A172 (cell line): ENCODE measurements around the gene ACBD3. TPM values are rescaled to one million over a fixed set of nuclear protein-coding genes. Genes with fewer than 3 reads are reported as not detected.

Experiments
- DNase-seq: peaks from one replicate; pipeline ENCODE4 v3.0.0-alpha.2; 2015; ENCODE audit warnings: low spot score
- total RNA-seq: library from RNA; depleted of rRNA; stranded (reverse); fragments of >200 nt; shearing (Covaris generic); gene quantifications from 2 replicates; pipeline ENCODE4 v1.2.3, GENCODE V29; 2014

ACBD3 gene
- total RNA-seq, 1 experiment from 2014 or later: 71.0 TPM

GRCh38 chr1:226134170-226135058 lies 52.1 kb downstream of the ACBD3 start:
- DNase-seq: no peak

- no peak for DNase-seq
Observed at GRCh38 chr1:226133504-226134123, 52.9 kb downstream of the ACBD3 start.

- no peak for DNase-seq
Observed at GRCh38 chr1:226132728-226133503, 53.6 kb downstream of the ACBD3 start.

- DNase-seq: no peak
Observed at GRCh38 chr1:226131639-226132038, 54.9 kb downstream of the ACBD3 start.

- no peak for DNase-seq
Observed at GRCh38 chr1:226129230-226129629, 57.3 kb downstream of the ACBD3 start.

GRCh38 chr1:226128487-226129075 lies 58.0 kb downstream of the ACBD3 start:
- DNase-seq: peak; percentile 16

- DNase-seq: no peak
Observed at GRCh38 chr1:226126824-226127569, 59.5 kb downstream of the ACBD3 start.

- no peak for DNase-seq
Observed at GRCh38 chr1:226125831-226126230, 60.7 kb downstream of the ACBD3 start.

GRCh38 chr1:226125097-226125630 lies 61.4 kb downstream of the ACBD3 start:
- peak; percentile 77 for DNase-seq

GRCh38 chr1:226123591-226124471 lies 62.7 kb downstream of the ACBD3 start:
- DNase-seq: peak; percentile 57

GRCh38 chr1:226123212-226123560 lies 63.4 kb downstream of the ACBD3 start:
- no peak for DNase-seq

GRCh38 chr1:226121587-226122400 lies 64.7 kb downstream of the ACBD3 start:
- DNase-seq: peak; percentile 55

- DNase-seq: no peak
Observed at GRCh38 chr1:226121049-226121586, 65.4 kb downstream of the ACBD3 start.

GRCh38 chr1:226120398-226120797 lies 66.1 kb downstream of the ACBD3 start:
- no peak for DNase-seq

- no peak for DNase-seq
Observed at GRCh38 chr1:226119169-226119568, 67.4 kb downstream of the ACBD3 start.

- no peak for DNase-seq
Observed at GRCh38 chr1:226118357-226118756, 68.2 kb downstream of the ACBD3 start.

- DNase-seq: no peak
Observed at GRCh38 chr1:226117330-226117729, 69.2 kb downstream of the ACBD3 start.

- no peak for DNase-seq
Observed at GRCh38 chr1:226116673-226117072, 69.9 kb downstream of the ACBD3 start.

GRCh38 chr1:226112626-226113025 lies 73.9 kb downstream of the ACBD3 start:
- no peak for DNase-seq
